Mononuclear cell (primary cell): Measurements from ENCODE around the gene PSG5. TPM values are rescaled to one million over a fixed set of nuclear protein-coding genes. Genes with fewer than 3 reads are reported as not detected.
"Not testable (repeated sequence)": the region's sequence is repeated elsewhere in the genome, so short reads cannot be mapped to it uniquely, and the experiment has no call there.

ENCODE experiments used
- H3K27me3 ChIP-seq: 2 replicates; pipeline ENCODE4 v1.6.0; 2011; ENCODE audit warnings: low read length, control low read depth; ENCODE audit not compliant: insufficient read depth
- H3K4me1 ChIP-seq: 2 replicates; pipeline ENCODE4 v1.5.1; 2011; ENCODE audit warnings: mild to moderate bottlenecking, low read length, control low read depth; ENCODE audit not compliant: insufficient read depth
- H3K4me3 ChIP-seq: 2 replicates; pipeline ENCODE4 v1.5.1; 2011; ENCODE audit warnings: mild to moderate bottlenecking, low read length, moderate library complexity
- H3K9me3 ChIP-seq: 2 replicates; pipeline ENCODE4 v1.5.1; 2011; ENCODE audit warnings: low read depth, mild to moderate bottlenecking, control low read depth, low read length
- total RNA-seq: library from RNA; depleted of rRNA; stranded (reverse); fragments of >200 nt; gene quantifications from one replicate; pipeline ENCODE4 v1.2.3, GENCODE V29; 2012

PSG5 gene
- total RNA-seq, 1 donor: not detected

DNA sequence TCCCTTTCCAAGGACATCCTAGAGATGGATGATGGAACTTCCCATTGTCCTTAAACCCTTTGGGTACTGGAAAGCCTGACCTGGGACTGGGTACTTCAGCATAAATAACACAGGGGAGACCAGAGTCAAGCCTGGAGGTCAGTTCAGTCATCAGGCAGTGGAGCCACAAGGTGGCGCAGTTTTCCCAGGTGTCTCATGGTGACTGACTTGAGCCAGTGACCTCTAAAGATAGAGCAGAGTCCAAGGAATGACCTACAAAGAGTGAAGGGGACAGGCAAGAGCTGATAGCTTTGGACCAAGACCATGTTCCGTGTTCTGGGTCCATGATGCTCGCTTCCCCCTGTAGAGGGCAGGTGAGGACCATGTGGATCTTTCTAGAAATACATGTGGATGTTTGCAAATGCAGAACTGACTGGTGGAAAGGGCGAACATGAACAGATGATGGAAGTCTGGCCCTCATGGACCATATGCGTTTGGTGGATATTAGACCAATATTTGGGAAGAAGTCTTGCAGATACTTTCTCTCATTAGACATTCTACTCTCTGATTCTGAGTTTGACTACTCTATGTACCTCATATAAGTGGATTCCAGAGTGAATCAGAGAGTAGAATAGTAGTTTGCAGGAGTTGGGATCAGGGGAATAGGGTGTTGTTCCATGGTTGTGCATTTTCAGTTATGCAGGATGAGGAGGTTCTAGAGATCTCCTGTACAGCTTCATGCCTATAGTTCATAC is 12.5 kb upstream of the PSG5 start:
- not testable (repeated sequence) for H3K9me3 ChIP-seq, H3K4me3 ChIP-seq, H3K4me1 ChIP-seq, H3K27me3 ChIP-seq

DNA sequence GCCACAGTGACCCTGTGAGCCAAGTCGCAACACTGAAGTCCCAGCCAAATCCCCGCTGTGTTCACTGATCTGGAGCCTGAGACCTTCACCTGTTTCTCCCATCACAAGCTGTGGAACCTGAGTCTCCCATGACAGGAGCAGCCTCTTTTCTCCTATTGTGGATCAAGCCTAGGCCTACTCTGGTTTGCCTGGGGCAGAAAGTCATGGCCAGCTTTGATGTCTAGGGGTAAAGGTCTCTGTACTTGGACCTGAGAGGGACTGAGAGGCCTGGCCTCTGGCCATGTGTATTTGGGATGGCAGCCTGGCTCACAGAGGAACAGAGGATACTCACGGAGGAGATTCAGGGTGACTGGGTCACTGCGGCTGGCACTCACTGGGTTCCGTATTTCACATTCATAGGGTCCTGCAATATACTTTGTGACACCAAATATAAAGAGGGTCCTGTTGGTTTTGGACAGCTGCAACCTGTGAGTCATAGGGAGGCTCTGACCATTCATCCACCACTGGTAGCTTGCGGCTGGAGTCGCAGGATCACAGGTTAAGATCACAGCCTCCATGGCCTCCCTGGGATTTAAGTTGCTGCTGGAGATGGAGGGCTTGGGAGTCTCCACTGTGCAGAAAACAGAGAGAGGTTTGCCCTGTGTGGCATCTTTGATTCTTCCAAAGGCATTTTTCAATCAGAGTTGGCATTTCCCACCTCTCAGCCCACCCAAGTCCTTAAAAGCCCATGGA is 11.5 kb upstream of the PSG5 start:
- not testable (repeated sequence) for H3K9me3 ChIP-seq, H3K4me3 ChIP-seq, H3K4me1 ChIP-seq, H3K27me3 ChIP-seq

DNA sequence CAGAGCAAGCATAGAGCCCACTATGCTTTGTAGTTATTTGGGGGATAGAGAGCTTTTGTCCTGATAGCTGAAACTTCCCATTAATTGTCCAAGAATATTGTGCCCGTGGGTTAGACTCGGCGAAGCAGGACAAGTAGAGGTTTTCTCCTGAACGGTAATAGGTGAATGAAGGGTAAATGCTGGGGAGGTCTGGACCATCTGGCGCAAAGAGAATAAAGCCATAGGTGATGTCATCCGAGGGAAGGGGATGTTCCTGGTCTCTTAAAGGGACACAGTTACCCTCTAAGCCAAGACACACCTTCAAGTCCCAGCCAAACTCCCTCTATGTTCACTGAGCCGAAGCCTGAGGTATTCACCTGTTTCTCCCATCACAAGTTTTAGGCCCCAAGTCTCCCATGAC is 8.1 kb upstream of the PSG5 start:
- H3K4me1 ChIP-seq, H3K9me3 ChIP-seq, H3K27me3 ChIP-seq, H3K4me3 ChIP-seq: not testable (repeated sequence)

DNA sequence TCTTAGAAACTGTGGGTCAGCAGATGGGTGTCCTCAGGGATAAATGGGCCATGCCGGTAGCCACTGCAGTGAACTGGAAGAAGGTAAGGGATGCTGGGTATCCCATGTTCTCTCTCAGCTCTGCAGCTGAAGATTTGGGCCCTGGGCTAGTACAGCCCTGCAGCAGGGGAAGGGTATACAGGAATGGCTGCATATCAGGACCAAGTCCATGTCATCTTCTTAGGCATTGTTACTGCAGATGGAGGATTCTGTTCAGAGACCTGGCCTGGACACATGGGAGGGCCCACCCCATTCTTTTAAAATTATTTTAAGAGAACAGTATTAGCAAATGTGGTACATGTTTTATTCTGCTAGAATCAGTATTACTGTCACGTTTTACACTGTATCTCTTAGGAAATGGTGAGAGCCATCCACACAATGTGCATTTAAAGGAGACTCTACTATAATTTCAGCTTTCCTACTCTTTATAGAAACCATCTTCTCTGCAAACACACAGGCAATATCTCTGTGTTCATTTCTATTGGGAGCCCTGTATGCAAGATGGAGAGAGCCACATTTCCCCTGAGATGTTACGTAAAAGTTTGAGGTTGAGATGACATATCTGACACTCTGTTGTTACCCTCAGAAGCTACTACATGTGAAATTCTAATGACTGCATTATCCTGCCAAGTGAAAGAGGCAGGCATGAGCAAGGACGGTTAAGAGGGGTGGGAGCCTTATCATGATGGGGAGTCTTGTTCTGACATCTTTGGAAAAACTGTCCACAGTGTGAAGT is 6.2 kb upstream of the PSG5 start:
- H3K4me1 ChIP-seq, H3K4me3 ChIP-seq, H3K27me3 ChIP-seq, H3K9me3 ChIP-seq: not testable (repeated sequence)

DNA sequence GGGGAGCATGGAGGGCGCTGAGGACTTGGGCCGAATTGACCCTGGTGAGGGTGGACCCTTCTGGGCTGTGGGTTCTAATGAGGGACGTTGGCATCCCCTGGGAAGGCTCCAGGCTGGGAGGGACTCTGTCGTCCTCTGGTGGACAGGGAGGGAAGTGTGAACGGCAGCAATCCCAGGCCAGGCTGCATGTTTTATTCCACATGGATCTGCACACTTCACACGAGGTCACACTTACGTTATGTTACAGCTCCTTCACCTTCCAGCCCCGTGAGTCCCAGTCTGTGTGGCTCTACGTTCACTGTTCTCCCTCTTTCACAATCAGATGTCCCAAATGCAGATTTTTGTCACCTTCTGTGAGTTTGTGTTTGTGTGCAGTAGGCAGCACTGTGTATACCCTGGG is 1.8 kb upstream of the PSG5 start:
- H3K4me3 ChIP-seq, H3K27me3 ChIP-seq, H3K4me1 ChIP-seq, H3K9me3 ChIP-seq: not testable (repeated sequence)

DNA sequence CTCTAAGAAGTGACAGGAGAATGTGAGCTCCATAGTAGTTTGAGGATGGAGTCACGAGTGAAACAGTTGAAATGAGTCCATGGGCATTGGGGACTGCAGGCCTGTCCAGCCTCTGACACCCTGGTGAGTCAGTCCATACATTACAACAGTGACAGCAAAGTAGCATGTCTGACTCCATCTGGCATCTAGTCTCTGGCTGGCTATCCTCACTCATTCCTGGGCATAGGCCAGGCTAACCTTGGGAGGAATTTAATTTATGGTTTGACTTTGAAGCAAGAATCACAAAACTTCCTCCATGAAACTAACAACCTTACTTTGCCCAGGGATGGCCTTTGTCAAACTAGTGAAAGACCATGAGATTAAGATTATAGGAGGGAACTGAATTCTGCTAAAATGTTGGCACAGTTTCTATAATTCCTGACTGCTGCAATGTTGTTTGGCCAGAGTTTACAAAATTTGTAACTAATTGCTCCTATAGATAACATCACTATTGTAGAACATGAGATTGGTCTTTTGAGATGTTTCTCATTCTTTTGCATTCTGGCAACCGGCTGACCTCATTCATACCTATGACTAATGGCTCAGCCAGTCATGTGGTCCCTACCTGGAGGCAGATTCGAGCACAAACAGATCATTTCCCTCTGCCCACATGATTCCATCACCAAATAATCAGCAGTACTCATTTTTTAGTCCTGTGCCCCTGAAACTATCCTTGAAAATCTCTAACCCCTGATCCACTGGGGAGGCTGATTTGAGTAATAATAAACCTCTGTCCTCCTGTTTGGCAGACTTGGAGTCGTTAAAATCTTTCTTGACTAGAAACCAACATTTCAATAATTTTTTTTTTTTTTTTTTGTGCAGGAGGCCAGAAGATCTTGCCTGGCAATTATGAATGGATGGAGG is 4.2 kb downstream of the PSG5 start:
- not testable (repeated sequence) for H3K4me3 ChIP-seq

DNA sequence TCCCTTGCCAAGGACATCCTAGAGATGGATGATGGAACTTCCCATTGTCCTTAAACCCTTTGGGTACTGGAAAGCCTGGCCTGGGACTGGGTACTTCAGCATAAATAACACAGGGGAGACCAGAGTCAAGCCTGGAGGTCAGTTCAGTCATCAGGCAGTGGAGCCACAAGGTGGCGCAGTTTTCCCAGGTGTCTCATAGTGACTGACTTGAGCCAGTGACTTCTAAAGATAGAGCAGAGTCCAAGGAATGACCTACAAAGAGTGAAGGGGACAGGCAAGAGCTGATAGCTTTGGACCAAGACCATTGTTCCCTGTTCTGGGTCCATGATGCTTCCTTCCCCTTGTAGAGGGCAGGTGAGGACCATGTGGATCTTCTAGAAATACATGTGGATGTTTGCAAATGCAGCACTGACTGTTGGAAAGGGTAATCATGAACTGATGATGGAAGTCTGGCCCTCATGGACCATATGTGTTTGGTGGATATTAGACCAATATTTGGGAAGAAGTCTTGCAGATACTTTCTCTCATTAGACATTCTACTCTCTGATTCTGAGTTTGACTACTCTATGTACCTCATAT is 6.7 kb downstream of the PSG5 start:
- H3K4me1 ChIP-seq, H3K9me3 ChIP-seq, H3K4me3 ChIP-seq, H3K27me3 ChIP-seq: not testable (repeated sequence)

More for the DNA sequence above, 4.2 kb downstream of the PSG5 start:
- H3K4me1 ChIP-seq, H3K27me3 ChIP-seq, H3K9me3 ChIP-seq: not testable (repeated sequence)

DNA sequence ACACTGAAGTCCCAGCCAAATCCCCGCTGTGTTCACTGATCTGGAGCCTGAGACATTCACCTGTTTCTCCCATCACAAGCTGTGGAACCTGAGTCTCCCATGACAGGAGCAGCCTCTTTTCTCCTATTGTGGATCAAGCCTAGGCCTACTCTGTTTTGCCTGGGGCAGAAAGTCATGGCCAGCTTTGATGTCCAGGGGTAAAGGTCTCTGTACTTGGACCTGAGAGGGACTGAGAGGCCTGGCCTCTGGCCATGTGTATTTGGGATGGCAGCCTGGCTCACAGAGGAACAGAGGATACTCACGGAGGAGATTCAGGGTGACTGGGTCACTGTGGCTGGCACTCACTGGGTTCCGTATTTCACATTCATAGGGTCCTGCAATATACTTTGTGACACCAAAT is 7.8 kb downstream of the PSG5 start:
- H3K4me1 ChIP-seq, H3K4me3 ChIP-seq, H3K9me3 ChIP-seq, H3K27me3 ChIP-seq: not testable (repeated sequence)

DNA sequence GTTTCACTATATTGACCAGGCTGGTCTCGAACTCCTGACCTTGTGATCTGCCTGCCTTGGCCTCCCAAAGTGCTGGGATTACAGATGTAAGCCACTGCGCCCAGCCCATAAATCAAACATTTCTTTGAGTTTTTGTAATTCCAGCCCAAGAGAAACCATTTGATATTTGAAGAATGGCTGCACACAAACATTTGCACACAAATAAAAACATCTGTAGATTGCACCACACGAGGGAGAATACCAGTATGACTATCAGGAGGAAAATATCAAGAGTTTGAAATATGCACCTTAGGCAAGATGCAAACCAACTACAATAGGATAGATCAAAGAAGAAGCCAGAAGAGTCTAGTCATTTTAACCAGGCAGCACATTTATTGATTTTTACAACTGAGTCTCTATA is 20.4 kb downstream of the PSG5 start:
- not testable (repeated sequence) for H3K4me3 ChIP-seq, H3K27me3 ChIP-seq, H3K9me3 ChIP-seq, H3K4me1 ChIP-seq

DNA sequence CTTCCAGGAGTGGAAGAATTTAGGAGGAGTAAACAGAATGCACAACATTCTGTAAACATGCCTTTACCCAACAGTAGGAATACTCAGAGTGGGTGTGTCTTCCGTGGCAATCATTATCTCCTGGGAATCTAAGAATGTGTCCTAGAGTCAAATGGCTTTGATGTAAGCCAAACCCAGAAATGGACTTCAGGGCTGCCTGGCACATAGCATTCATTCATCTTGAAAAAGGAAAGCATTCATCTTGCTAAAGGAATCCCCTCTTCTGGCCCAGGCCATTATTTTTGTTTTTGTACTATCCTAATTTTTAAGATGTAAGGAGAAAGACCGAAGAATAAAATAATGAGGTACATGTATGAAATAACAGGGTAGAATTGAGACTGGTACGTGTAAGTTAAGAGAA is 23.2 kb downstream of the PSG5 start:
- H3K9me3 ChIP-seq, H3K4me3 ChIP-seq, H3K4me1 ChIP-seq, H3K27me3 ChIP-seq: not testable (repeated sequence)

DNA sequence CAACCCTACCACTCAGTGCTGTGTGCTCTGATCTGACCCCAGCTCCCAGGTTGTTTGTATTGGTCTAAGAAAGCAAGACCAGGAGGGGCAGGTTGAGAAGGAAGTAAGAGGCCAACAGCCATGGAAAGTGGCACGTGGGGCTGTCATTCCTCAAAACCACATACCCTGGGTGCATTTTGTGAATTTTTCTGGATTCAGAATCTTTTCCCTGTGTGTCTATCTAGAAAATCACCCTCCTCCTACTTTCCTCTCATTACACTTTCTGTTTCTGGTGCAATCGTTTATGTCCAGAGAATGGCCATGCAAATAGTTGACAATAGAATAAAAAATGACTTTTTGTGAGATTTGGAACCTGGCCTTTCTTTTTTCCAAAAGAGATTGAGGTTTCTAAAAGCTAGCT is 24.1 kb downstream of the PSG5 start:
- not testable (repeated sequence) for H3K4me3 ChIP-seq, H3K4me1 ChIP-seq, H3K27me3 ChIP-seq, H3K9me3 ChIP-seq

DNA sequence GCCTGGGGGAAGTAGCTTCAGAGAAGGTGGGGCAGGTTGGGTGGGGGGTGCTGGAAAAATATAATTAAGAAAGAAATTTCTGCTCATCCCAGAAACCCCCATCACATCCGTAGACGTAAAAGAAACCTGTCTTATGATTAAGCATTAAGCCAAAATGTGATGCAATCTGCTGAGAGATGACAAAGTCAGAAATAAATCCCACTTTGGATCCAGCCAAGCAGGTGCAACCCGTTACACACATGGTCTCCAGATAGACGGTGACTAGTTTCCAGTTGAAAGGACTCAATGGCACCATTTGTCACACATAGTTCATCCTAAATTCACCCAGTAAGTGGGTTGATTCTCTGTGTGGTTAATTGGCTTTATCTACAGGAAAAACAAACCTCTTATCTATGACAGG is 34.1 kb downstream of the PSG5 start:
- Histone ChIP-seq H3K9me3 (no peaks in the 10 kb centered on the region), H3K27me3 (no peaks in the 10 kb centered on the region), H3K4me1 (no peaks in the 10 kb centered on the region), H3K4me3 (no peak overlapping the region)

DNA sequence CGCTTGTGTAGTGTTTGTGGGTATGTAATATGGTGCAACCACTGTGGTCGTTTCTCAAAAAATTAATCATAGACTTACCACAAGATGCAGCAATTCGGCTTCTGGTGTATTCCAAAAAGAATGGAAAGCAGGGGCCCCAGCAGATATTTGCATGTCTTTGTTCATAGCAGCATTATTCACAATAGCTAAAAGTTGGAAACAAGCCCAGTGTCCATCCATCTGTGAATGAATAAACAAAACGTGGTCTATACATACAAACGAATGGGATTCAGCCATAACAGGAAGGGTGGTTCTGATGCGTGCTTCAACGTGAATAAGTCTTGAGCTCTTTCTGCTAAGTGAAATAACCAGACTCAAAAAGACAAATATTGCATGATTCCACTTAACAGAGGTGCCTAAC is 36.5 kb downstream of the PSG5 start:
- H3K4me3 ChIP-seq, H3K9me3 ChIP-seq, H3K27me3 ChIP-seq, H3K4me1 ChIP-seq: not testable (repeated sequence)

DNA sequence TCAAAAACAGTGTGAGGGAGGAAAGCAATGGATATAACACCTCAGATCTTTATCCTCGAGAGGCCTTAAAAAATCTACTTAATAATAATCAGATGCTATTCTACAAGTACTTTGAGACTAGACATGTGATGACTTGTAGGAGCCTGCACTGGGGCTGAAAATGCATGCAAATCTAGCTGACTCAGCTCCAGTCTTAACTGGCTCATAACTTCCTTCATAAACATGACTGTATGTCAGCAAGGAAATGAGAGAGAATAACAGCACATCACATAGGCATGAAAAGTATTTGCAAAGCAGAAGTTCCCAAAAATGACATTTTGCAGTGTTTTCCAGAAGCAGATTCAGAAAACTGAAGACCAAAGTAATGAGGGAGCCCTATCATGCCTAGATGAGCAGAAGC is 38.1 kb downstream of the PSG5 start:
- H3K4me3 ChIP-seq: no peak overlapping the region
- no peaks in the 10 kb centered on the region for H3K9me3 ChIP-seq
- no peaks in the 10 kb centered on the region for H3K27me3 ChIP-seq
- H3K4me1 ChIP-seq: no peaks in the 10 kb centered on the region

DNA sequence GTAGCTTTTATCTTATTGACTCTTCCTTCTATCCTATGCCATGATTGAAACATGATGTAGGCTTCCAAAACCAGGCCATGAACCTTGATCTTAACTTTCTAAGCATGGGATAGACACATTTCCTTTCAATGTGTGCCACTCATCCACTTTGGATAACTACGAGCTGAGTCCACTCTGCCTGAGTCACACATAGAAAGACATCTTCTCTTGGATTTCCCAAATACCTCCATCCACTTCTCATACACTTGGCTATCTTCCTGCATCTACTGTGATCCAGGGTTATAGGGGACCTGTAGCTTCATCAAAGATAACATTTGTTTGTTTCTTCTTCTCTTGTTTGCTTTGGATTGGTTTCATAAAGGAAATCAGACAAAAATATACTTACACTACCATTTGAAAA is 44.6 kb downstream of the PSG5 start:
- not testable (repeated sequence) for H3K27me3 ChIP-seq, H3K4me3 ChIP-seq, H3K9me3 ChIP-seq, H3K4me1 ChIP-seq
